DMS53 treated with DMSO at 0.1 percent for 48 hours (cell line): ENCODE measurements around the gene OR6Q1.
"Not testable (repeated sequence)": the region's sequence is repeated elsewhere in the genome, so short reads cannot be mapped to it uniquely, and the experiment has no call there.

Experiments
- DNase-seq: peaks from one replicate; lab custom pipeline; 2025; ENCODE audit not compliant: unreplicated experiment; lab: John Stamatoyannopoulos, UW

The OR6Q1 gene

GRCh38 chr11:58030653-58031052 lies at the start of gene OR6Q1:
Gene OR6Q1, plus strand, starts transcription at chr11:58030953. Its CDS starts 0 bp downstream, at chr11:58030953.
- DNase-seq = no peak

- DNase-seq = no peak
Measured at GRCh38 chr11:57981536-57981935, 49.2 kb upstream of the OR6Q1 start.

- no peak for DNase-seq
Measured at GRCh38 chr11:57982776-57983175, 48.0 kb upstream of the OR6Q1 start.

- no peak for DNase-seq
Measured at GRCh38 chr11:57983191-57983590, 47.6 kb upstream of the OR6Q1 start.

GRCh38 chr11:57999523-57999922 lies 31.2 kb upstream of the OR6Q1 start:
- not testable (repeated sequence) for DNase-seq

GRCh38 chr11:58000021-58000420 lies 30.7 kb upstream of the OR6Q1 start:
- not testable (repeated sequence) for DNase-seq

GRCh38 chr11:58000699-58001098 lies 30.1 kb upstream of the OR6Q1 start:
- no peak for DNase-seq

- no peak for DNase-seq
Measured at GRCh38 chr11:58003036-58003435, 27.7 kb upstream of the OR6Q1 start.

- DNase-seq = no peak
Measured at GRCh38 chr11:58003591-58003990, 27.2 kb upstream of the OR6Q1 start.

GRCh38 chr11:58004664-58005063 lies 26.1 kb upstream of the OR6Q1 start:
- no peak for DNase-seq

GRCh38 chr11:58006940-58007339 lies 23.8 kb upstream of the OR6Q1 start:
- DNase-seq = no peak

GRCh38 chr11:58011771-58012170 lies 19.0 kb upstream of the OR6Q1 start:
- DNase-seq = no peak

GRCh38 chr11:58023435-58023931 lies 7.3 kb upstream of the OR6Q1 start, which contains the start of gene OR9Q1:
Gene OR9Q1, plus strand, starts transcription at chr11:58023881. Its CDS starts 155,564 bp downstream, at chr11:58179445.
- no peak for DNase-seq

GRCh38 chr11:58024601-58025091 lies 6.1 kb upstream of the OR6Q1 start:
- DNase-seq = no peak

- DNase-seq = no peak
Measured at GRCh38 chr11:58027341-58027740, 3.4 kb upstream of the OR6Q1 start.

- DNase-seq = no peak
Measured at GRCh38 chr11:58028687-58029411, 1.9 kb upstream of the OR6Q1 start.

GRCh38 chr11:58034471-58034870 lies 3.7 kb downstream of the OR6Q1 start:
- no peak for DNase-seq

- DNase-seq = no peak
Measured at GRCh38 chr11:58039589-58039988, 8.8 kb downstream of the OR6Q1 start.

- DNase-seq = no peak
Measured at GRCh38 chr11:58043379-58043778, 12.6 kb downstream of the OR6Q1 start.

GRCh38 chr11:58046231-58046630 lies 15.5 kb downstream of the OR6Q1 start:
- DNase-seq = no peak

GRCh38 chr11:58047818-58048217 lies 17.1 kb downstream of the OR6Q1 start:
- DNase-seq = no peak

- no peak for DNase-seq
Measured at GRCh38 chr11:58055806-58056401, 25.2 kb downstream of the OR6Q1 start.
